Type B pancreatic cell (in vitro differentiated cells): ENCODE data around the gene SCNN1G. TPM values are rescaled to one million over a fixed set of nuclear protein-coding genes. Genes with fewer than 3 reads are reported as not detected.
"Not testable (repeated sequence)": the region's sequence is repeated elsewhere in the genome, so short reads cannot be mapped to it uniquely, and the experiment has no call there.

Experiments used
- DNase-seq: peaks from one replicate; pipeline ENCODE4 v3.0.0; 2021; ENCODE audit warnings: mixed read lengths; ENCODE audit not compliant: unreplicated experiment; ENCODE audit errors: extremely low spot score
- H3K27ac Mint-ChIP-seq: 2 replicates; pipeline ENCODE4 v1.8.0; 2021; ENCODE audit warnings: mild to moderate bottlenecking, mixed read lengths
- H3K27me3 Mint-ChIP-seq: 2 replicates; pipeline ENCODE4 v1.8.0; 2021; ENCODE audit warnings: mixed read lengths
- H3K36me3 Mint-ChIP-seq: 2 replicates; pipeline ENCODE4 v1.8.0; 2021; ENCODE audit warnings: mixed read lengths
- H3K4me1 Mint-ChIP-seq: one replicate; pipeline ENCODE4 v1.8.0; 2021; ENCODE audit warnings: mixed read lengths; ENCODE audit not compliant: unreplicated experiment
- H3K4me3 Mint-ChIP-seq: 2 replicates; pipeline ENCODE4 v1.8.0; 2021; ENCODE audit warnings: mild to moderate bottlenecking, mixed read lengths
- H3K9me3 Mint-ChIP-seq: 2 replicates; pipeline ENCODE4 v1.8.0; 2021; ENCODE audit warnings: mixed read lengths
- CTCF ChIP-seq: fragments of 200-600 bp; sonication (generic); conservative IDR thresholded peaks from 2 replicates; pipeline ENCODE4 v1.5.0; 2021; ENCODE audit warnings: antibody characterized with exemption, mild to moderate bottlenecking
- total RNA-seq: library from RNA; stranded (reverse); gene quantifications from 2 replicates; pipeline ENCODE4 v1.2.1, GENCODE V29; 2021; ENCODE audit warnings: low replicate concordance

SCNN1G gene
- total RNA-seq, 1 donor from 2014 or later, result 1.3 TPM

GRCh38 chr16:23244122-23244521 lies 61.6 kb downstream of the SCNN1G start:
- H3K4me1 Mint-ChIP-seq, result no peaks in the 10 kb centered on the region
- DNase-seq, result no peak
- no peaks in the 10 kb centered on the region for H3K9me3 Mint-ChIP-seq
- no peak for TF ChIP-seq CTCF
- no peaks in the 10 kb centered on the region for H3K36me3 Mint-ChIP-seq
- H3K4me3 Mint-ChIP-seq, result no peak overlapping the region
- no peak overlapping the region for H3K27ac Mint-ChIP-seq
- peaks cover 6% of the 10 kb centered on the region for H3K27me3 Mint-ChIP-seq

- no peak for TF ChIP-seq CTCF
- Mint-ChIP-seq H3K27ac (no peak overlapping the region), H3K4me3 (no peak overlapping the region), H3K27me3 (peaks cover 6% of the 10 kb centered on the region), H3K4me1 (no peaks in the 10 kb centered on the region), H3K9me3 (no peaks in the 10 kb centered on the region), H3K36me3 (no peaks in the 10 kb centered on the region)
- DNase-seq, result no peak
Measured at GRCh38 chr16:23245268-23245667, 62.7 kb downstream of the SCNN1G start.

- DNase-seq, result no peak
- Mint-ChIP-seq H3K27me3 (peaks cover 6% of the 10 kb centered on the region), H3K4me1 (no peaks in the 10 kb centered on the region), H3K36me3 (no peaks in the 10 kb centered on the region), H3K27ac (no peak overlapping the region), H3K4me3 (no peak overlapping the region), H3K9me3 (no peaks in the 10 kb centered on the region)
- no peak for TF ChIP-seq CTCF
Measured at GRCh38 chr16:23248261-23249194, 66.0 kb downstream of the SCNN1G start.

- TF ChIP-seq CTCF, result no peak
- Mint-ChIP-seq H3K4me1 (no peaks in the 10 kb centered on the region), H3K36me3 (no peaks in the 10 kb centered on the region), H3K27me3 (peaks cover 6% of the 10 kb centered on the region), H3K27ac (no peak overlapping the region), H3K4me3 (no peak overlapping the region), H3K9me3 (no peaks in the 10 kb centered on the region)
- no peak for DNase-seq
Measured at GRCh38 chr16:23249830-23250229, 67.3 kb downstream of the SCNN1G start.

- Mint-ChIP-seq H3K27me3 (peaks cover 2% of the 10 kb centered on the region), H3K36me3 (no peaks in the 10 kb centered on the region), H3K9me3 (no peaks in the 10 kb centered on the region), H3K4me3 (no peak overlapping the region), H3K27ac (no peak overlapping the region), H3K4me1 (no peaks in the 10 kb centered on the region)
- TF ChIP-seq CTCF, result no peak
- no peak for DNase-seq
Measured at GRCh38 chr16:23252310-23252709, 69.8 kb downstream of the SCNN1G start.

- H3K9me3 Mint-ChIP-seq, H3K27ac Mint-ChIP-seq, H3K4me3 Mint-ChIP-seq, H3K36me3 Mint-ChIP-seq, H3K4me1 Mint-ChIP-seq, DNase-seq, H3K27me3 Mint-ChIP-seq: not testable (repeated sequence)
Measured at GRCh38 chr16:23253650-23254049, 71.1 kb downstream of the SCNN1G start.
